GM21447 (cell line): ENCODE data around the gene GPR151.

Source experiments
- ATAC-seq: cut with Tn5 transposase; IDR thresholded peaks from one replicate; pipeline ENCODE4 v1.9.1; 2021; ENCODE audit not compliant: unreplicated experiment

Gene GPR151

DNA sequence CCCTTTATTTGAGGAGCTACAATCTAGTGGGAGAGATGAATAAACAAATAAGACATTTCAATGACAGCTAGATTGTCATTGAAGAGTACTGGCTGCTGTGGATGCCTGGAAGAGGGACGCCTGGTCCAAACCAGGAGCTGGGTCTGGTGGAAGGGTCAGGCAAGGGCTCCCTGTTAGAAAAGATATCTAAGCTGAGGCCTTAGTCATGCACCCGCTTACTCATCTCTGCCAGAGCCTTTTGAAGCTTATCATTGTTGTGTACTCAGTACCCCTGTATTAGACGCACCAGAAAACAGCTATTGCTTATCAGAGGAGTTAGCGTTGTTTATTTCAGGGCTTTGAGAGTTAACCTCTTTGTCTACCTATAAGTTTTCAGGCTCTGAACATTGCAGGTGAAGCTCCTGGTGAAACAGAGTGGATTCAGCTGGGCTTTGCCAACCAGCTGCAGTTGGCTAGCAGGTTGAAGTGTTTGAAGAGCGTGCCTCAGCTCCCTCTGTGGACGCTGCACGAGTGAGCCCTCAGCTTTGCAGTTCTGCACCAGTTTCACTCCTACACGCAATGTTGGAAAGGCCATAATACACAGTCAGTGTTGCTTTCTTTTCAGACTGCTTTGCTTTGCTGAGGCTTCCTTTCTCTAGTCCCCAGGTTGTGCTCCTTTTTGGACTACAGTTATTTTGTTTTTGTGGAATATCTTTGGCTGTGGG lies 5.6 kb upstream of the GPR151 start:
- no peak for ATAC-seq

DNA sequence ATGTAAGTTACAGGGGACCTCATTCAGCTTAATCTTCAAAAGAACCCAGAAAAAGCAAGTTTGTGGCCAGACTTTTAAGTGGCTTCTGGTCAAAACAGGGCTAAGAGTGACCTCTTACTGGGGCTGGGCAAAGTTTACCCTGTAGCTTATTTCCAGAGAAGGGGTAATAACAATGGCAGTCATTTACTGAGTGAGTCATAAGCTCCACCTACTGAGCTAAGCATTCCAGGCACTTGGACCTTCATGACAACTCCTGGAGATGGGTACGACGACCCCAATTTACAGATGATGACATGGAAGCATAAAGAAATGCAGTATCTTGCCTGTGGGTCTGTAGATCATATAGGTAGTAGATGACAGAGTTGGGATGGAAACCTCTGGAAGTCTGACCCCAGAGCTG lies 4.7 kb upstream of the GPR151 start:
- ATAC-seq, result no peak

DNA sequence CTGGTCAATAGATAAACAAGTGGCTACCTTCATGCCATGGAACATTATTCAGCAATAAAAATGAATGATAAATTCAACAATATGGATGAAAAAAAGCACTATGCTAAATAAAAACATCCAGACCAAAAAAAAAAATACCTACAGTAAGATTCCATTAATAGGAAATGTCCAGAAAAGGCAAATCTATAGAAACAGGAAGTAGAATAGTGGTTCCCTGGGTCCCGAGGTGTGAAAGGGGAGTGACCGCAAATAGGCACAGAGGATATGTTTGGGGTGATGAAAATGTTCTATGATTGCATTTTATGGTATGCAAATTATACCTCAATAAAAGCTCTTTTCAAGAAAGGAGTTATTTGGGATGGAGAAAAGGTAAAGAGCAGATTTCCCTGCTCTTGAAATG lies 3.6 kb upstream of the GPR151 start:
- ATAC-seq, result no peak

DNA sequence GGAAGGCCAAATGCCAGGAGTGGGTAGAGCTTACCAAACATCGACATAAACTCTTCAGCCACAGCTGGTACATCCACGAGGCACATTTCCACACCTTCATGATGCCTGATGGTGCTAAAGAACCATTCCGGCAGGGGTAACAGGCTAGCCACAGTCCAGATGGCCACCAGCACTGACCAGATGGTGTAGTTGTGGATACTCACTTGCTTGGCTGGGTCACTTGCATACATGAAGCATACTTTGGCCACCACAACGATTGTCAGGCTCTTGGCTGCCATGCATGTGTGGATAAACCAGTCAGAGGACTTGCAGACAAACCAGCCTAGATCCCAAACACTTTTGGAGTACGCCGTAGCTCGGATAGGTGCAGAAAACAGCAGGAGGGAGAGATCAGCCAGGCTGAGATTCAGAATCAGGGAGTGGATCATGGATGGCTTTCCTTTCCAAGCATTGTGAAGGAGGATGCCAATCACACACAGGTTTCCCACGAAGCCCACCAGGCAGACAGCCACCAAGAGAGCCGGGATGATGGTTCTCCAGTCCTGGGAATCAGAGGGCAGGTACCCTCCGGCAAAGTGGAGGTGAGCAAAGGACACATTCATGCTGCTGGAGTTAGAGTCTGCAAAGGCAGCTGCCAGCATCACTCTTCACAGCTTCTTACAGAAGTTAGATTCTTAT lies 378 bp downstream of the GPR151 start:
- ATAC-seq, result no peak

DNA sequence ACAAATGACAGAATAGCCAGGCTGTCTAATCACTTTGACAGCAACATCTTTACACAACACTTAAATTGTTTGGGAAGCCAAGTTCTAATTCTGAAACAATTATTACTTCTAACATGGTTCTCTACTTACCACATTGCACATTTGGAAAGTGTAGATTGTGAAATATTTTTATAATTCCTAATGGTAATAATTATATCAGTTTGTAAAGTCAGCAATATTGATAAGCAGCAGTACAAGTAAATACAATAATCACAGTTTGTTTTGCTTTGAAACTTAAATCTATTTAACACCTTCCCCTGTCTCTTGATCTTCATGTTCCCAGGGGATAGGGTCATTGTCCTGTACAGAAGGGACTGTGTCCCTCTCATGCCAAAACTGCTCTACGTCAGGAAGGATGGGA lies 1.4 kb downstream of the GPR151 start:
- ATAC-seq, result no peak

DNA sequence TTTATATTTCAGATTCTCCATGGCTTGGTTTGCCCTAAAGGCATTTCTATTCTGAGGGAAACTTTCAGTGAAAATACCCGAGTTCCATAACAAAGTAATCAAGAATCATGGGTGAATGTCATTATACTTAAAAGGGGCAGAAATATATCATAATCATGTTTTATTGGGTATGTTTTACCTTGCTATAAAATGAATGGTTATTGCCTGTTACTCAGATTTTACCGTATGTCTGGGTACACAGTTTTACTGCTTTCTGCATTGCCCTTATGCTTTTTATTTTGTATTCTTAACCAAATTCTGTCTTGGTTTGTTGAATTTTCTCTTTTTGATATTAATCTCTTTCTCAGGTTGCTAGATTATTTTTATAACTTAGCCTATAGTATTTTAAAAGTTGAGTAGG lies 2.5 kb downstream of the GPR151 start:
- no peak for ATAC-seq

DNA sequence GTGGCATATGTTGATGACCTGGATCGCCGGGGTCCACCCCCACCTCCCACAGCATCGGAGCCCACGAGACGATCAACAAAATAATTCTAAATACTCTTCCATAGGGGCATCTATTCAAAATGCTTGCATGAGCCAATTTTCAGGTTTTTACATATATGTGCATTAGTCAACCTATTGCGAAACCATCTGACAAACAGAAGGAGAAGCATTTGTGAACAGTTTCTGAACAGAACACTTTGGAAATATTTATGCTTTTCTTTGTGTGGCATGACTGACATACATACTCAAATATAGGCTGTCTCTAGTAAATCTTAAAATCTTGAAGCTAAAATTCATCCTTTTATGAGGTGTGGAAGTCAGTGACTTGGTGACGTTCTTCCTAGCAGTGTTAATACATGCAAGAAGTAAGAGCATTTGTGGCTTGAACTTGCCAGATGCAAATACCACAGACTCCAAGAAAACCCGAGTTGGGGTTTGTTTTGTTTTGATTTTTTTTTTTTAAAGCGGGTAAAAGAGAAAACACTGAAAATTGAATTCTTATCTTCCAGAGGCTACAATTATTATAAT lies 5.3 kb downstream of the GPR151 start:
- ATAC-seq, result no peak

DNA sequence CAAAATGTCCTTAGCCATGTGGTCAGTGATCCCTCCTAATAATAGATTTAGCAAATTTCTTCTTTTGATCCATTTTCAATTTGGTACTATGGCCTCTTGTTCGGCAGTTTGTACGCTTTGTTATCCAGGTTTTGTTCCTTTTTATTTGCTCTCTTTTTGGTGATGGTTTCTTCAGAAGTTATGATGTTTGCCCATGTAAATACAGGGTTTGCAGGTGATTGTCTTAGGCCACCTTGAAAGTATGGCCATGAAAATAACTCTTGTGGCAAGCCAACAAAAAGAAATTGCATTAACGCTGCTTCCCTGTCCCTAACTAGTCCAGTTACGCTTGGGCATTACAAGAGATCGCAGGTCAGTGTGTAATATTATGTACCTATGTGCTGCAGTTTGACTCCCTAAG lies 8.6 kb downstream of the GPR151 start:
- no peak for ATAC-seq

DNA sequence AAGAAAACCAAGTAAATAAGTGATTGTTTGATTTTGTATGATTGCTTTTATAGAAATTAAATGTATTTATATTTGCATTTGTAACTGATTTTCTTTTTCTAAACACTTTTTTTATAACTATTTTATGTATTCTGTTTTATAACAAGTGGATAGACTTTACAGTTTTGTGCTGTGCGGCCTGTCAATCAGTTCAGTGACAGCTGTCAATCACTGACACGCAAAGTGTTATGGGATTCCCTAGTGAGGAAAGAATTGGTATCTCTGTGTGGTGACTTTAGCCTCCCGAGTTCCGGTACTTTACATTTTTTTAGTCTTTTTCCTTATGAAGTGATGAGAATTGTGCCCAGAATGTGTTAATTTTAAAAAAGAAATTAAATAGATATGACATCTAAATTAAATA lies 16.3 kb downstream of the GPR151 start:
- ATAC-seq, result no peak

DNA sequence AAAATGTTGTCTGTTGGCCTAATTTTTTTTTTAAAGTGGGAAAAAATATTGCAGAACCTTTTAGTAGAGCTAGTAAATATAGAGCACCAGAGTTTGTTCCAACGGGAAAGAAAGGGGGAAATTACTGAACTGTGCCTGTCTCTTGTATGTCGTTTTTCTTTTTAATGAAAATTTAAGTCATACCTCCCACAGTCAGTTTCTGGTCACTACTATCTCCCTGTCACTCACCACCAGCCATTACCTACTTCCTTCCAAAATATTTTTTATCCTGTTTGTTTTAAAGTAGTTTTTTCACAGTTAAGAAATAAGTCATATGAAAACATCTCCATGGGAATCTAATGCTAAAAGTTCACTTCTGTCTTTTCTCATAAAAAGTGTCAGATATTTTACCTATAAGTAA lies 21.3 kb downstream of the GPR151 start:
- no peak for ATAC-seq

DNA sequence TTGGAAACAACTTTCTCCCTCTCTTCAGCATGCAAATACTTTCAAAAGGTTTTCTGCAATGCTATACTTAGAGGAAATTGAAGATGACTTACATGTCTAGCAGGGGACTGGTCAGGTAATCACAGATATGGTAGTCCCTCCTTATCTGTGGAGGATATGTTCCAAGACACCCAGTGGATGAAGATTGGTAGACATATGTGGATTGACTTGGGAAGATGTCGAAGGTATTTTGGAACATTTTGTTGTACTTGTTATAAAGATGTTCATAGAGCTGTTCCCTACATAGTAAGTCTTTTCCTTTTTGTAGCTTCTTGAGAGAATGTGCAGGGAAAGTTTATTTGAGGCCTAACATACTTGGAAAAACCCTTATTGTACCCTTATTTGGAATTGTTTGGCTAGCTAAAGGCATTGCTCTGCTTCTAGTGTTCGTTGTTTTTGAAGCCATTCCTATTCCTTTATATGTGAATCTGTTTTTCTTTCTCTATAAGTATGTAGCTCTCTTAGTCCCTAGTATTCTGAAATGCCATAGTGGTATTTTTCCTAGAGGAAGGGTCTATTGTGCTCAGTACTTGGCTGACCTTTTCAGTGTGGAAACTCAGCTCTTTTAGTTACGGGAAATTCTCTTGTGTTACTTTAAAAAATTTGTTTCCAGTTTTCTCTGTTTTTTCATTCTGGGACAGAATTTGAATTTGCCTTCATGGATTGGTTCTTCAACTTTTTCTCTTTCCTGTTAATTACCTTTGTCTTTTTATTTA lies 25.7 kb downstream of the GPR151 start:
- no peak for ATAC-seq

DNA sequence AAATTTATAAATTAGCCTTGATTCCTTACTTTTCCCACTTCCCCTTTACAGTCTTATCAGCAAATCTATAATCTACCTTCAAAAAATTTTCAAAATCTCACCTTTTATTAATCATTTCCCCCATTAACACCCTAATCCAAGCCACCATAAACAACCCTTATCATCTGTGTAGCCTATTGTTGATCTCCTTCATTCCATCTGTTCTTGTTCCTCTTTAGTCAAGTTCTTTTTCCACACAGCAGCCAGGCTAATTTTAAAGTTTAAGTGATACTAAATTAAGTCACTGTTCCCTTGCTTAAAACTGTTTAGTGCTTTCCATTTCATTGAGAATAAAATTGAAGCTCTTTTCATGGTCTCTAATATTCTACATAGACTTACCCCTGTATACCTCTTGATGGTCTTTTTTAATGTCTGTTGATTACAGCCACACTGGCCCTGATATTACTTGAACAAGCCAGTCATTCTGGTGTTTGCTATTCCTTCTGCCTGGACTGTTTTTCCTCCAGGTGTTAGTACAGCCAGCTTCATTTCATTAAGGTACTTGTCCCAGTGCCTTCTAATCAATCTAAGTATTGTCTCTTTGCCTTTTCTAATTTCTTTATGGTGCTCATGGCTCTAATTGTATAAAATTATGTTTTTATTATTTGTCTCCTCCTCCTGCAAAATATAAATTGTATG lies 31.1 kb downstream of the GPR151 start:
- no peak for ATAC-seq

DNA sequence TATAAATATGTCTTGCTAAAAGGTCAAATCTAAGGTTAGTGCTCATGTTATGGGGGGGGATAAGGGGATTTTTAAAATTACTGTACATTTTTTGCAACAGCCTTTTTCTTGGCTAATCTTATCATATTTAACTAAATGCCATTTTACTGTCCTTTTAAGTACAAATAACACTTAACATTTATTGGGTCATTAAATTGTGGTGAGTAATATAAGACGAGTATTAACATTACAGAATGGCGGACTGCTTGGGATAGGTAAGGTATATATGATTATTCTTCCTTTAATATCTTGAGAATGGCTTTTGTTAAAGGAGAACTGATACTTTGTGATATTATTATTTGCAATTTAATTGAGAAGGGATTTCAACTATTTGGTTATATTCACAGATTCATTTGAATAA lies 33.2 kb downstream of the GPR151 start:
- no peak for ATAC-seq

DNA sequence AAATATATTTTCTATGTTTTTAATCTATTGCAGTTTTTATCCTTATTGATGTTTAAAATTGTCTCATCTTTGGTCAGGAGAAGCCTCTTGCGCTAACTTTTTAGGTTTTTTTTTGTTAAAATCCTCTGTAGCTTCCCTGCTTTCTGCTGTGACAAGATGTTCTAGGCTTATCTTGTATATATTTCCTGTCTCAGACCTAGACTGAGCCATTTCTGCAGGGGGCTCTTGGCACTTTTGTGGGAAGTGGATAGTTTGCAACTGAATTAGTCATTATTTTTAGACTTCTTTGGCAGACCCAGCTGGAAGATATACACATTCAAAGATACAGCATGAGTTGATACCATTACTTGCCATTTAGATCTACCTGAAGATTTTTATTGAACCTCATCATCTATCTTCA lies 40.1 kb downstream of the GPR151 start:
- no peak for ATAC-seq

DNA sequence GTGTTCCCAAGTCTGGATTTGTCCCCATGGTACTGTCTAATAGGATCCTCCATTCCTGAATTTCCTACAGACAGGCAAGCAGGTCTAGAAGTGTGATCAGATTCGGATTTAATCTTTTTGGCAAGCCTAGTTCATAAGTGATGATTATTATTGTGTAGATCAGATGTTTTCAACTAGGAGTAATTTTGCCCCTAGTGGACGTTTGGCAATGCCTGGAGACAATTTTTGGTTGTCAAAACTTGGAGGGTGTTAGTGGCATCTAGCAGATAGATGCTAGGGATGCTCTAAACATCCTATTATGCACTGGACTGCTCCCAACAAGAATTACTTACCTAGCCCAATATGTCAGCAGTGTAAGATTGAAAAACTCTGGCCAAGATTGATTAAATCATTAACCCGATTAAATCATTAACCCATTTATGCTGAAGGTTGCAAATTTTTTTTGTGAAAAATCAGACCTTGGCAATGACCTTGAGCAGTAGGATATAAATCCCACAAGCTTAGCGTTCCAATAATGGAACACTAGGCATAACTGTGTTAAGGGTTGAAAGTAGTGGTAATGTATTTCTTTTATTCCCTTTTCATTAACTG lies 40.7 kb downstream of the GPR151 start:
- ATAC-seq, result no peak

DNA sequence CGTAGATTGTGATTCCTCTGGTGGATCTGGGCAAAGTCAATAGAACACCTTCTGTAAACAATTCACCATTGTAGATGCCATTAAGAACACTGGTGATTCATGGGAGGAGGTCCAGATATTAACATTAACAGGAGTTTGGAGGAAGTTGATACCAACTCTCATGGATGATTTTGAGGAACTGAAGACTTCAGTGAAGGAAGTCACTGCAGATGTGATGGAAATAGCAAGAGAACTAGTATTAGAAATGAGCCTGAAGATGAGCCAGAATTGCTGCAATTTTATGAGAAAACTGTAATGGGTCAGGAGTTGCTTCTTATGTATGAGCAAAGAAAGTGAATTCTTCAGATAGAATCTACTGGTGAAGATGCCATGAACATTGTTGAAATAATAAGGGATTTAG lies 41.9 kb downstream of the GPR151 start:
- no peak for ATAC-seq

DNA sequence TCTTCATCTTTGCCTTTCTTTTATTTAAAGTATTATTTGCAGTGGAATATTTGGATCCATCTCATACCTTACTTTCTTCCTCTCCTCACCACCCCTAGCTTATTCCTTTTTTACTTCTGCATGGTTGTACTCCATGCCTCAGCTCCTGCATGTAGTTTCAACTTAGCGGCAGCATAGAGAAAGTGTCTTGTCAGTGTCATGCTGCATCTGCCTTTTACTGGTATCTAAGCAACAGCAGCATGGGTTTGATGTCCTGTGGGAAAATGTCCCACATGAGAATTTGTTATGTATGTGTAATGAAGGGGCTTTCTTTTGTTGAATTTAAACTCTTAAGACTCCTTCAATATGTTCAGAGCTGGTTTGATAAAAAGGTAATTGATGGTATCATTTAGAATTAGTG lies 48.2 kb downstream of the GPR151 start:
- ATAC-seq, result no peak

DNA sequence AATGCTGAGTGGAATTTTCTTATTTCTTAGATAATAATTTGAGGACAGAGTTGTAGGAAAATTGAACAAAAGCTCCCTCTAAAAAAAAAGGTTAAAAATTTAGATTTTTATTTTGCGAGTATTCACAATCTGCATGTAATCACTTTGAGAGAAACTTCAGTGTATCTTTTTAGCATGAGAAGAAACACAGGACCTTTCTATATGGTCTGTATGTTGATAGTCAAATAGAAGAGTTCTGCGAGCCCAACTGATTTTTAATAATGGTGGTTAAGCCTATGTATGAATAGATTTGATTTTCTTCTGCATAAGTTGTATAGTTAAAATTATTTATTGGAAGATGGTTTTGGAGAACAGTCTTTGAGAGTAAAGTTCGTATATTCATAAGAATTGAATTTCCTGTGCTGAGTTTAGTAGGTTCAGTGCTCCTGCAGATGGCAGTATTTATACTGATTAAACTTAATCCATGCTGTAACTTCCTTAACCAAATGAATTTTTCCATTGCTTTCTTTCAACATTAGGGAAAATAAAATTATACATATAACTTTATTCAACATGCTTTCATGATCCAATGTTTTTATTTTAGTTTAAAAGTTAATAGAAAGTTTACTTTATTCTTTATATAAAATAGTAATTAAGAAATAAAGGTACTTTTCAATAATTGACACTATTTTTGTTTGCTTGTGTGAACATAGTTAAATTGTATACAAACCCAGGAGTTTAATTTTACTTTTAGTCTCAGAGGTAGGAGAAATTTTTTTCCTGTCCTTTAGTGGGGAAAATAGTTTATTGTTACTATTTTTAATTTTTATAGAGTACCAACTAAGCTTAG lies 49.3 kb downstream of the GPR151 start:
- ATAC-seq, result no peak

DNA sequence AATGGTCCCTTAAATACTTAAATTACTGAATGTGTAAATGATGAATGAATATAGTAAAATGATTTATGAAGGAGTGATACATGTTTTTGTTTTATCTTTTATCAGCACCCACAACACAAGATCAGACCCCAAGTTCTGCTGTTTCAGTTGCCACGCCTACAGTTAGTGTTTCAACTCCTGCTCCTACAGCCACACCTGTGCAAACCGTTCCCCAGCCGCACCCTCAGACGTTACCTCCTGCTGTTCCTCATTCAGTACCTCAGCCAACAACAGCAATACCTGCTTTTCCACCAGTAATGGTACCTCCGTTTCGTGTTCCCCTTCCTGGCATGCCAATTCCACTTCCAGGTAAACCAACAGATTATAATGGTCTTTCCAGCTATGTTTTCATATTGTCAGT lies 52.5 kb downstream of the GPR151 start:
- ATAC-seq, result no peak
